RCC 7860 (cell line): ENCODE results near the gene NTF4.
"Not testable (repeated sequence)": the region's sequence is repeated elsewhere in the genome, so short reads cannot be mapped to it uniquely, and the experiment has no call there.

ENCODE experiments used
- DNase-seq: peaks from one replicate; pipeline ENCODE4 v3.0.0-alpha.2; 2015; ENCODE audit warnings: low spot score
- FAIRE-seq: peaks from 2 replicates; lab custom pipeline; 2012; peaks lifted over from hg19 to GRCh38; lab: Jason Lieb, UNC

Gene NTF4

GRCh38 chr19:49024233-49024632, 40.4 kb downstream of the NTF4 start, which contains the start of gene CGB3:
CGB3 (minus strand) TSS chr19:49024333; CDS start chr19:49023971, 362 bp downstream.
- DNase-seq, FAIRE-seq: not testable (repeated sequence)

- DNase-seq = no peak
- no peak for FAIRE-seq
These were observed 42.5 kb downstream of the NTF4 start for GRCh38 chr19:49022116-49022515.

- peak; percentile 91 for DNase-seq
- FAIRE-seq = peak; percentile 46
These were observed 43.4 kb downstream of the NTF4 start for GRCh38 chr19:49020931-49021895.

DNA sequence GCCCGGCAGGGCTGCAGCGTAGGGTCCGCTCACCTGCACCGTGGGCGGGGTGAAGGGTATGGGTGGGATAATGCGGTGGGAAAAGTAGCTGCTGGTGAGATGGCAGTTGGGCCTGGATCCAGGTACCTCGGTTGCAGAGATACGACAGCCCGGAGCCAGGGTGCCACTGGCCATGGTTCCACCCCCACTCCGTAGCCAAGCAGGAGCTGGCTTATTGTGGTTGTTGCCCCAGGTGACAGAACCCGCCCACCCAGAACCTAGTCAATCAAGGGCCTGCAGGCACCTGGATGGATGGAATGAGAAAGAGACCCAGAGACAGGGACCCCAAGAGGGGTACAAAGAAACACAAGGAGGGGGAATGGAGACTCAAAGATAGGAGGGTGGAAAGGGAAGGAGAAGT, 44.3 kb downstream of the NTF4 start:
- FAIRE-seq (no peak), DNase-seq (no peak)

DNA sequence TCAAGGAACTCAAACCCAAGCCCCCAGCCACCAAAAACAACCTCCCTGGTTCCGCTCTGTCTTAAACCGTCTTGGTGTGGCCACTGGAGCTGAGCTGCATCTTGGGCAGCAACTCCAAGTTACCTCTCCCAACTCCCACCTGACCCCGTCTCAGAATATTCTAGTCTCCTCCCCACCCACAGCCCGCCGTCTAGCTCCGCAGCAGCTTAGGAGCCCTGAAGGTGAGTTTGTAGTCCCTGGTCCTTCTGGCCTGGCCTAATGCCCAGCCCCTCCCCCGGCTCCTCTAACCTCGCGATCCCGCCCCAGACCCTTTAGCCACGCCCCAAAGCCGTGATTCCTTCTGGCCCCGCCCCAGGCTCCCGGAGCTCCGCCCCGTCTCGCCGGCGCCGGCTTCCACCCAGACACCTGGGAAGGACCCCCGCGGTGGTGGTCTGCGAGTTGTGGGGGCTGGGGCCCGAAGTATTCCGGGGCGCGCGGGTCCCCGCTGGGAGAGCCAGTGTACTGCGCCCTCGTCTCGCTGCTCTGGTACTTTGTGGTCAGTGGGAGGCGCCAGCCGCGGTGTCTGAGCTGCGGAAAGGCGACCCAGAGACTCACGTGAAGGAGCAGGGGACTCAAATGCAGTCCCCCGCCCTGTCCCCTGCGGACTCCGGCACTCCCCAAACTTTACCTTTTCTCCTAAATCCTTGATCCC, 45.2 kb downstream of the NTF4 start:
- FAIRE-seq = no peak
- no peak for DNase-seq

- not testable (repeated sequence) for DNase-seq, FAIRE-seq
These were observed 46.0 kb downstream of the NTF4 start for GRCh38 chr19:49018388-49019241.

DNA sequence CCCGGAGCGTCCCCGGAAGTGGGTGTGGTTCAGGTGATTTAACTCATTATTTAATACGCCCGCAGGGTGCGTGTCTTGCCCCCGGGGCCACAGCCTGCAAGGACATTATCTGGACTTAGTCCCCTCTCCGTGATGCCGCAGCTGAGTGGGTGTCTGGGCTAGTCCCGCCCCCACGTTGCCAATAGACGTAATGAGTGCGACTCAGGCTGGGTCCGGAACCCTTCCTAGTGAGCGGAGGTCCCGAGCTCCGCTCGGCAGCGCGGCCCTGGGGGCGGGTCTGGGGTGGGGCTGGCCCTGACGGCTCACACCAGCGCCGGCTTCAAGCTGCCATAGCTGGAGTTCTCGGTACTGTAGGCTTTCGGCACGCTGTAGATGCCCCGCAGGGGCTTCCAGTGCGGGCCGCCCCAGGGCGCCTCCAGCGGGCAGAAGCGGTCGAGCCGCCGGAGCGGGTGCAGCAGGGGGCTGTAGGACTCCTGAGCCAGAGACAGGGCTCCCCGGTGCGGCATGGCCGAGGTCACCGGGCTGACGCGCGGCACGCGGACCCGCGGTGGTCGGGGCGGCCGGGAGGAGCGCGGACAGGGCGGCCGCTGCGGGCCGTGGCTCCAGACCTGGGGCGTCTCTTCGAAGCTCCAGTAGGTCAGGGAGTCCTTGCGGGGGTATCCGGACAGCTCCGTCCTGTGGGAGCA, 46.8 kb downstream of the NTF4 start:
- DNase-seq (no peak), FAIRE-seq (no peak)

- DNase-seq = no peak
- FAIRE-seq = no peak
These were observed 47.5 kb downstream of the NTF4 start, which contains the start of gene LHB for GRCh38 chr19:49017041-49017665. LHB (minus strand) TSS chr19:49017091; CDS start chr19:49017081, 10 bp downstream.

- FAIRE-seq = no peak
- no peak for DNase-seq
These were observed 48.4 kb downstream of the NTF4 start for GRCh38 chr19:49016067-49016839.

DNA sequence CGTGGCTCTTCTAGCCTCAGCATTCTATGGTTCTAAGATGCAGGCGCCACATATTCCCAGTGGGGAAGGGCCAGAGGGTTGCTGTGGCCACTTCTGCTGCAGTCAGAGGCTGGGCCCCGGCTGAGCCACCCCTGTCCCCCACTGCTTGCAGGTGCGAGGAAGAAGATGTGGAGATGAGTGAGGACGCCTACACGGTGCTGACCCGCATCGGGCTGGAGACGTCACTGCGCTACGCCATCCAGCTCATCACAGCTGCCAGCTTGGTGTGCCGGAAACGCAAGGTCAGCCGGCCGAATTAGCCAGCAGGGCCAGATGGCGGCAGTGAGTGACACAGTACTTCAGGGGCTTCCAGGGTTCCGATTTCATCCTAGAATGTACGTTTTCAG, 49.8 kb downstream of the NTF4 start:
- DNase-seq (no peak), FAIRE-seq (no peak)

- no peak for DNase-seq
- FAIRE-seq = no peak
These were observed 50.3 kb downstream of the NTF4 start for GRCh38 chr19:49014123-49014869.

- no peak for FAIRE-seq
- no peak for DNase-seq
These were observed 53.4 kb downstream of the NTF4 start for GRCh38 chr19:49011194-49011593.
